HepG2 (cell line): ENCODE measurements around the gene MAN2A2. TPM values are rescaled to one million over a fixed set of nuclear protein-coding genes. Genes with fewer than 3 reads are reported as not detected.

Experiments used
- FOXO1 ChIP-seq: sonication (generic); formaldehyde crosslinking; IDR thresholded peaks from 2 replicates; pipeline ENCODE4 v1.4.0; 2020; ENCODE audit warnings: missing genetic modification reagents
- HNF1B ChIP-seq: sonication (generic); formaldehyde crosslinking; IDR thresholded peaks from 2 replicates; pipeline ENCODE4 v1.5.1; 2020; ENCODE audit warnings: mild to moderate bottlenecking, moderate library complexity, missing genetic modification reagents
- IKZF4 ChIP-seq: sonication (generic); formaldehyde crosslinking; IDR thresholded peaks from 2 replicates; pipeline ENCODE4 v1.5.1; 2020; ENCODE audit warnings: borderline replicate concordance, mild to moderate bottlenecking, low read depth, missing genetic modification reagents; ENCODE audit errors: not compliant biosample characterization
- KDM5B ChIP-seq: sonication (generic); formaldehyde crosslinking; IDR thresholded peaks from 2 replicates; pipeline ENCODE4 v1.4.0; 2020; ENCODE audit warnings: missing genetic modification reagents, mild to moderate bottlenecking, borderline replicate concordance
- NBN ChIP-seq: fragments of 450-650 bp; conservative IDR thresholded peaks from 2 replicates; pipeline ENCODE4 v1.6.1; 2017
- NR2F2 ChIP-seq: IDR thresholded peaks from 2 replicates; pipeline ENCODE4 v1.6.1; 2012; ENCODE audit warnings: low read depth, inconsistent platforms, borderline replicate concordance
- RFXANK ChIP-seq: IDR thresholded peaks from 2 replicates; pipeline ENCODE4 v1.6.1; 2016
- TFDP2 ChIP-seq: sonication (generic); formaldehyde crosslinking; IDR thresholded peaks from 2 replicates; pipeline ENCODE4 v1.4.0; 2020; ENCODE audit warnings: missing genetic modification reagents
- USF2 ChIP-seq, 2 experiments: sonication (generic) in 1 of 2; formaldehyde crosslinking in 1 of 2; IDR thresholded peaks; 2 replicates each; pipeline versions ENCODE4 v1.5.1 to v1.6.1; 2011 to 2020; ENCODE audit warnings: borderline replicate concordance in 1 of 2, low read depth in 1 of 2, low read length in 1 of 2, mild to moderate bottlenecking in 1 of 2, missing genetic modification reagents in 1 of 2, moderate library complexity in 1 of 2
- ZBTB2 ChIP-seq: sonication (generic); formaldehyde crosslinking; IDR thresholded peaks from 2 replicates; pipeline ENCODE4 v1.8.0; 2022; ENCODE audit warnings: low read depth, missing genetic modification reagents
- ZBTB37 ChIP-seq: sonication (generic); formaldehyde crosslinking; IDR thresholded peaks from 2 replicates; pipeline ENCODE4 v1.4.0; 2020; ENCODE audit warnings: mild to moderate bottlenecking, missing genetic modification reagents
- ZC3H13 ChIP-seq: sonication (generic); formaldehyde crosslinking; IDR thresholded peaks from 2 replicates; pipeline ENCODE4 v1.8.1; 2023; ENCODE audit warnings: mild to moderate bottlenecking, missing genetic modification reagents, moderate library complexity
- ZNF136 ChIP-seq: sonication (generic); formaldehyde crosslinking; IDR thresholded peaks from 2 replicates; pipeline ENCODE4 v1.8.1; 2022; ENCODE audit warnings: low read depth, mild to moderate bottlenecking, moderate library complexity, missing genetic modification reagents
- ZNF180 ChIP-seq: sonication (generic); formaldehyde crosslinking; IDR thresholded peaks from 2 replicates; pipeline ENCODE4 v1.4.0; 2020; ENCODE audit warnings: low read depth, missing genetic modification reagents, borderline replicate concordance
- ZNF564 ChIP-seq: sonication (generic); formaldehyde crosslinking; IDR thresholded peaks from 2 replicates; pipeline ENCODE4 v1.8.1; 2023; ENCODE audit warnings: mild to moderate bottlenecking, missing genetic modification reagents
- ZNF816 ChIP-seq: sonication (generic); formaldehyde crosslinking; IDR thresholded peaks from 2 replicates; pipeline ENCODE4 v1.8.0; 2022; ENCODE audit warnings: missing genetic modification reagents, mild to moderate bottlenecking, borderline replicate concordance
- ZSCAN21 ChIP-seq: sonication (generic); formaldehyde crosslinking; IDR thresholded peaks from 2 replicates; pipeline ENCODE4 v1.8.0; 2022; ENCODE audit warnings: mild to moderate bottlenecking, missing genetic modification reagents, moderate library complexity, borderline replicate concordance
- polyA plus RNA-seq, 8 experiments: library from polyadenylated mRNA; depleted of rRNA in 3 of 8; stranded (reverse) in 7 of 8; unstranded in 1 of 8; fragments of >200 nt; fragmentation: Illumina TruSeq in 4 of 8; extraction: Trizol in 4 of 8; gene quantifications; 2 replicates each; pipeline versions ENCODE4 v1.2.1 to v1.2.3, GENCODE V29; 2011 to 2016; ENCODE audit warnings: low read depth in 4 of 8, missing spikeins in 1 of 8, mixed read lengths in 1 of 8; ENCODE audit not compliant: insufficient read depth in 1 of 8
- total RNA-seq, 5 experiments: library from RNA; depleted of rRNA; stranded (reverse); fragments of >200 nt; fragmentation: Illumina TruSeq; extraction: Trizol; gene quantifications; 2 replicates each; pipeline ENCODE4 v1.2.3, GENCODE V29; 2016; ENCODE audit warnings: low read depth in 1 of 5
- TF ChIP-seq, protein P1 (sequence below): sonication (generic); formaldehyde crosslinking; IDR thresholded peaks from 2 replicates; pipeline ENCODE4 v1.4.0; 2020; ENCODE audit warnings: missing genetic modification reagents

MAN2A2 gene
- total and polyA plus RNA-seq, 2 of the 13 experiments (the other 11 are each of a cell fraction or from before 2014, with no cell fraction given) = 17.5 to 51.5 TPM

DNA sequence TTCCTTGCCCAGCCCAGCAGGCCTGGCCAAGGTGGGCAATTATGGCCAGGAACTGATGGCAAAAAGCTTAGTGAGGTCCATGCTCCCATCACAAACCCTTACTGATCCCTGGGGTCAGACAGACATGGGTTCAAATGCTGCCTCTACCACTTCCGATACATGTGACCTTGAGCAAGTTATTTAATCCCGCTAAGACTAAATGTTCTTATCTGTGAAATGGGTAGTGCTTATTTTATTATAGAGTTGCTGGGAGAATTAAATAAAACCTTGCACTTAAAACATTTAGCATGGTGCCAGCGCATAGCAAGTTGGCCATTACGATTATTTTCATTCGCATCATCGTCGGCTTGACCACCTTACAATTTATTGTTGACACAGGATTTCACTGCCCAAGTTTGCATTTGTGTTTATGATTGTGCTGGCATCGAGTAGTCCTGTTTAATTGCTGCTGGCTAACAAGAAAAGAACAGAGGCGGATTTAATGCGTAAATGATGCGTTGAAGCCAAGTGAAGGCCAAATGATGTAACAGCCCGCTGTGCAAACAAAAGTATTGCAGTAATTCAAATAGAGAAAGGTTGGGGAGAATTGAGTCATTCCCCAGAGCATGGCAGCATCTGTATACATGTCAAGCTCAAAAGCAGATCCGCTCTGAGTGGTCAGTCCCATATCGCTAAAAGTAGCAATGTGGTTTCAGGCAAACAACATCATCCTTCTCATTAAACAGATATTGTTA is 42.0 kb upstream of the MAN2A2 start (continued):
- TF ChIP-seq HNF1B (CRISPR knock-in tag) (no peak), ZBTB37 (no peak), ZNF564 (no peak), ZBTB2 (no peak), NBN (no peak), FOXO1 (CRISPR knock-in tag) (peak; percentile 77), ZNF136 (CRISPR knock-in tag) (no peak), ZC3H13 (no peak), NR2F2 (peak; percentile 49; the same call in 1 of the 2 replicates), TFDP2 (CRISPR knock-in tag) (no peak), IKZF4 (CRISPR knock-in tag) (no peak), RFXANK (no peak), KDM5B (no peak), USF2 (IDR thresholded peaks at IDR 0.05; ENCODE audit: low read depth, low read length) (no peak), USF2 (CRISPR knock-in tag; IDR thresholded peaks at IDR 0.05; ENCODE audit: borderline replicate concordance) (no peak), ZSCAN21 (CRISPR knock-in tag) (no peak), ZNF180 (CRISPR knock-in tag) (no peak), ZNF816 (CRISPR knock-in tag) (no peak)
- TF ChIP-seq, protein P1, sequence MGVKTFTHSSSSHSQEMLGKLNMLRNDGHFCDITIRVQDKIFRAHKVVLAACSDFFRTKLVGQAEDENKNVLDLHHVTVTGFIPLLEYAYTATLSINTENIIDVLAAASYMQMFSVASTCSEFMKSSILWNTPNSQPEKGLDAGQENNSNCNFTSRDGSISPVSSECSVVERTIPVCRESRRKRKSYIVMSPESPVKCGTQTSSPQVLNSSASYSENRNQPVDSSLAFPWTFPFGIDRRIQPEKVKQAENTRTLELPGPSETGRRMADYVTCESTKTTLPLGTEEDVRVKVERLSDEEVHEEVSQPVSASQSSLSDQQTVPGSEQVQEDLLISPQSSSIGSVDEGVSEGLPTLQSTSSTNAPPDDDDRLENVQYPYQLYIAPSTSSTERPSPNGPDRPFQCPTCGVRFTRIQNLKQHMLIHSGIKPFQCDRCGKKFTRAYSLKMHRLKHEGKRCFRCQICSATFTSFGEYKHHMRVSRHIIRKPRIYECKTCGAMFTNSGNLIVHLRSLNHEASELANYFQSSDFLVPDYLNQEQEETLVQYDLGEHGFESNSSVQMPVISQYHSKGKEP (CRISPR knock-in tag) = no peak
